Ovary (tissue), 3 donors: ENCODE measurements around the gene CPN2.

Source experiments
- EP300 ChIP-seq: sonication (generic); formaldehyde crosslinking; IDR thresholded peaks from one replicate; pipeline ENCODE4 v1.6.1; 2017; ENCODE audit warnings: antibody characterized with exemption
- POLR2A ChIP-seq: fragments of 450-650 bp; IDR thresholded peaks from one replicate; pipeline ENCODE4 v1.6.1; 2017; ENCODE audit warnings: antibody characterized with exemption, mild to moderate bottlenecking, moderate library complexity
- TF ChIP-seq, protein P1 (sequence below), 3 donors: fragments of 450-650 bp in 2 of 3; fragments of 200-600 bp in 1 of 3; IDR thresholded peaks; one replicate each; pipeline versions ENCODE4 v1.5.1 to v1.8.0; 2016 to 2022; ENCODE audit warnings: antibody characterized with exemption in 3 of 3, mild to moderate bottlenecking in 1 of 3
- donor health status: DM: no; HTN: no; CAD: no.

DNA sequence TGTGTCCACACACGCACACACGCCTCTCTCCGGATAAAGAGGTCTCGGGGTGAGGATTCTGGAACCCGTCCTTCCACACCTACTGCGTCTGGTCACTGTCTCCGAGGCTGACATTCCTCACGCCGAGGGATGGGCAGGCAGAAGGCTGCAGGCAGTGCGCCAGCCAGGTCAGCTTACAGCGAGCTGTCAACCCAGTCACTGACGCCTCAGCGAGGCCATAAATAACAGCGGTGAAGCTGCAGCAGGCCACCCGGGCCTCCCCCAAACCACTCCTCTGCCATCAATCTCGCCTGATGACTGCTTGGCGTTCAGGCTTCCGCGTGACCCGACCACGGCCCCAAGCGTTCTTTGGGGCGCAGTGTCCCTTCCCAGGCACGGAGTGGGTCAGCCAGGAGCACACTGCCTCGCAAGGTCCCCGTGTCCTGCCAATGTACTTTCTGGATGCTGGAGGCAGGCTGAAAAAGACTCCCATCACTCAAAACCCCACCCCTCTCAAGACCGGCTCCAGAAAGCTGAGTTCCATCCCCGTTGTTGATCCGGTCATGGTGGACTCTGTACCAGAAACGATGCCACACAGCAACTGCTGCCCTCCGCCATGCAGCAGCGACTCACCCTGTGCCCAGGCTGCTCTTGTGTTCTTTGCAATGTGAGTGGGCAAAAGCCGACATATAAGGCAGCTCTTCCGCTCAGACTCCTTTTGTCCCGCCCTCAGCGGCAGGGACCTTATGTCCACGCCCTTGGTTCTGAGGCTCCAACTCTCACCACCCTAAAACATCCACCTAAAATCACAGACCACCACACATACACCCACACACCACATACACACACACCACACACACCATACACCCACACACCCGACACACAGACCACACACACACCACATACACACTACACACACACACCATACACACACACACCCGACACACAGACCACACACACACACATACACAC lies 27.1 kb downstream of the CPN2 start:
- TF ChIP-seq, protein P1, sequence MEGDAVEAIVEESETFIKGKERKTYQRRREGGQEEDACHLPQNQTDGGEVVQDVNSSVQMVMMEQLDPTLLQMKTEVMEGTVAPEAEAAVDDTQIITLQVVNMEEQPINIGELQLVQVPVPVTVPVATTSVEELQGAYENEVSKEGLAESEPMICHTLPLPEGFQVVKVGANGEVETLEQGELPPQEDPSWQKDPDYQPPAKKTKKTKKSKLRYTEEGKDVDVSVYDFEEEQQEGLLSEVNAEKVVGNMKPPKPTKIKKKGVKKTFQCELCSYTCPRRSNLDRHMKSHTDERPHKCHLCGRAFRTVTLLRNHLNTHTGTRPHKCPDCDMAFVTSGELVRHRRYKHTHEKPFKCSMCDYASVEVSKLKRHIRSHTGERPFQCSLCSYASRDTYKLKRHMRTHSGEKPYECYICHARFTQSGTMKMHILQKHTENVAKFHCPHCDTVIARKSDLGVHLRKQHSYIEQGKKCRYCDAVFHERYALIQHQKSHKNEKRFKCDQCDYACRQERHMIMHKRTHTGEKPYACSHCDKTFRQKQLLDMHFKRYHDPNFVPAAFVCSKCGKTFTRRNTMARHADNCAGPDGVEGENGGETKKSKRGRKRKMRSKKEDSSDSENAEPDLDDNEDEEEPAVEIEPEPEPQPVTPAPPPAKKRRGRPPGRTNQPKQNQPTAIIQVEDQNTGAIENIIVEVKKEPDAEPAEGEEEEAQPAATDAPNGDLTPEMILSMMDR (IDR thresholded peaks at IDR 0.05): no peak
- TF ChIP-seq EP300 (no peak), POLR2A (no peak)
